ENCODE measurements around the gene TPI1. TPM values are rescaled to one million over a fixed set of nuclear protein-coding genes. Genes with fewer than 3 reads are reported as not detected.
"Not testable (repeated sequence)": the region's sequence is repeated elsewhere in the genome, so short reads cannot be mapped to it uniquely, and the experiment has no call there.

TPI1 gene
- total RNA-seq, 1 donor from 2014 or later = 306 TPM

DNA sequence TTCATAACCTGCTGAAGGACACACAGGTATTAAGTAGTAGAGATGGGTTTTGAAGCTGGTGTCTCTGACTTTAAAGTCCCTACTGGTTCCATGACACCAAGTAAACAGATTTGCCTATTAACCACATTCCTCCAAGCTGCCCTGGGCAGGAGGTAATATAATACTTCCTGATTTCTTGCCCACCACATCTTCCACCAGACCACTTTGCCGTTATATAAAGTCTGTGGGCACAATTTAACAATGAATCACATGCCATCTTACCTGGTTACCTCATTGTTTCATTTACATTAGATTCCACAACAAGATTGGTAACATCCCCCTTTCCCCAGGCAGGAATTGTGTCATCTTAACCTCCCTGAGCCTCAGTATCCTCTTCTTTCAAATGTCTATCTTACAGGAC, 36.4 kb downstream of the TPI1 start:
- Mint-ChIP-seq H3K27ac (no peak overlapping the region), H3K27me3 (no peaks in the 10 kb centered on the region), H3K4me3 (no peak overlapping the region), H3K4me1 (peaks cover 8% of the 10 kb centered on the region), H3K36me3 (ENCODE audit: low read depth) (no peaks in the 10 kb centered on the region), H3K9me3 (no peaks in the 10 kb centered on the region)
- ChIA-PET POLR2A (interaction anchor here (0.6 to 3.3 kb wide), 2 partner anchors 12 to 1027 kb away, joined by 5 to 19 read pairs; no protein-coding TSS in a partner anchor), CTCF (interaction anchor here (2.2 kb wide), 1 partner anchor 31 kb away, joined by 7 read pairs; the partner anchor contains the start of gene SPSB2)
- TF ChIP-seq, protein P1, sequence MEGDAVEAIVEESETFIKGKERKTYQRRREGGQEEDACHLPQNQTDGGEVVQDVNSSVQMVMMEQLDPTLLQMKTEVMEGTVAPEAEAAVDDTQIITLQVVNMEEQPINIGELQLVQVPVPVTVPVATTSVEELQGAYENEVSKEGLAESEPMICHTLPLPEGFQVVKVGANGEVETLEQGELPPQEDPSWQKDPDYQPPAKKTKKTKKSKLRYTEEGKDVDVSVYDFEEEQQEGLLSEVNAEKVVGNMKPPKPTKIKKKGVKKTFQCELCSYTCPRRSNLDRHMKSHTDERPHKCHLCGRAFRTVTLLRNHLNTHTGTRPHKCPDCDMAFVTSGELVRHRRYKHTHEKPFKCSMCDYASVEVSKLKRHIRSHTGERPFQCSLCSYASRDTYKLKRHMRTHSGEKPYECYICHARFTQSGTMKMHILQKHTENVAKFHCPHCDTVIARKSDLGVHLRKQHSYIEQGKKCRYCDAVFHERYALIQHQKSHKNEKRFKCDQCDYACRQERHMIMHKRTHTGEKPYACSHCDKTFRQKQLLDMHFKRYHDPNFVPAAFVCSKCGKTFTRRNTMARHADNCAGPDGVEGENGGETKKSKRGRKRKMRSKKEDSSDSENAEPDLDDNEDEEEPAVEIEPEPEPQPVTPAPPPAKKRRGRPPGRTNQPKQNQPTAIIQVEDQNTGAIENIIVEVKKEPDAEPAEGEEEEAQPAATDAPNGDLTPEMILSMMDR (IDR thresholded peaks at IDR 0.05) = no peak
- DNase-seq (no peak), ATAC-seq (ENCODE audit: low read depth) (no peak)
- intact Hi-C loops (cut with micrococcal nuclease) = loop anchor here (1.0 kb wide), 6 partner anchors 11 to 286 kb away; partner anchors contain the start of genes ENO2, PEX5, SPSB2 and USP5

DNA sequence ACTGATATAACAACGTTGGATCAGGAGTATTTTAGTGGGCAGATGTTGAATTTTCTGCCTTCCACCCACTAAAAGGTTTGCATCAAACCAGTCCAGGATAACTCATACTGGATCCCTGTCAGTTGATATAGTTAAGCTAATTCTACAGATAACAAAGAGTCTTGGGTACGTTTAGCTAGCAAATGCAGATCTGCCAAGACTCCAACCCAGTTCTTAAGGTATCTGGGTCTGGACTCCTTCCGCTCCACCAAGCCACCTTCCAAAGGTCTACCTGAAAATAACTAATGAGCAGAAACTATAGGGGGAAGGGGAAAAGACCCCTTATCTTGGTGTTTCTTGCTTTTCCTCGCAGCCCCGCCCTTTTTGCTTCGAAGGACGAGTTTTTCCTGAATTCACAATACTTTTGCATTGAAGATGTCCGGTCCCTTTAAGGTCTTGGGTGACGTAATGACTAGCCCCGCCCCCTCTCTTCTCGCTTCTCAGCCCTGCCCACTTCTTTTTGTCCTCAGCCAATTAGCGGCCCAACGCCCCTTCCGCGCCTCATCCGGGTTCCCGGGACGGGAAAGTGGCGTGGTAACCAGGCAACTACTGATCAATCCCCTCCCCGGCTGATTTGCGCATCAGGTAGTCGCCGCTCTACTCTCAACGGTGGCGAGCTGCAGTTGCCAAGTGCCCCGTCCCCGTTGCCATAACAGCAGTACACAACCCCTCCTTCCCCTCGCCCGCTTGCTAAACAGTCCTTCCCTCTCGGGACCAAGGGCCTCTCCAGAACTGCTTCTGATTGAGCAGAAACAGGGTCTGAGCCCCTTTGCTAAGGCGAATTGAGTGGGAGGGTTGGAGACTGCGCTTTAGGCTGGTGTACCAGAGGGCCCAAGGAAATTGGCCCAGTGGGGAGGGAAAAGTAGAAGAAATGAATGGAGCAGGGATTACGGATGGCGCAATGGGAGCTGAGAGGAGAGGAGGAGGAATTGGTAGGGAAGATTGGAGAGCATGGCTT, 37.2 kb downstream of the TPI1 start, which contains the start of gene LRRC23:
Gene LRRC23 (plus strand): TSS at position 543 of the 997 bp plus-strand sequence. CDS start 812 bp downstream, outside the sequence.
- ChIA-PET POLR2A (interaction anchor here (0.6 to 3.3 kb wide), 8 partner anchors 10 to 1026 kb away, joined by 5 to 19 read pairs (median 7); partner anchors contain the start of genes ATN1, ENO2, MLF2 and SPSB2), CTCF (interaction anchor here (0.7 to 2.2 kb wide), 4 partner anchors 10 to 32 kb away, joined by 3 to 7 read pairs (median 3); partner anchors contain the start of genes ENO2 and SPSB2)
- intact Hi-C loops (cut with micrococcal nuclease) = loop anchor here (1.0 kb wide), 6 partner anchors 10 to 285 kb away; partner anchors contain the start of genes ENO2, PEX5, SPSB2 and USP5
- ATAC-seq (ENCODE audit: low read depth) (peak; percentile 98), DNase-seq (peak; percentile 87)
- H3K27ac Mint-ChIP-seq = no peak within 1 kb of the TSS
- H3K4me1 Mint-ChIP-seq = peaks cover 6% of the 10 kb centered on the region
- no peak within 1 kb of the TSS for H3K4me3 Mint-ChIP-seq
- H3K9me3 Mint-ChIP-seq = no peaks in the 10 kb centered on the region
- no peaks in the 10 kb centered on the region for H3K36me3 Mint-ChIP-seq (ENCODE audit: low read depth)
- no peaks in the 10 kb centered on the region for H3K27me3 Mint-ChIP-seq
- TF ChIP-seq, protein P1 (IDR thresholded peaks at IDR 0.05) = no peak

DNA sequence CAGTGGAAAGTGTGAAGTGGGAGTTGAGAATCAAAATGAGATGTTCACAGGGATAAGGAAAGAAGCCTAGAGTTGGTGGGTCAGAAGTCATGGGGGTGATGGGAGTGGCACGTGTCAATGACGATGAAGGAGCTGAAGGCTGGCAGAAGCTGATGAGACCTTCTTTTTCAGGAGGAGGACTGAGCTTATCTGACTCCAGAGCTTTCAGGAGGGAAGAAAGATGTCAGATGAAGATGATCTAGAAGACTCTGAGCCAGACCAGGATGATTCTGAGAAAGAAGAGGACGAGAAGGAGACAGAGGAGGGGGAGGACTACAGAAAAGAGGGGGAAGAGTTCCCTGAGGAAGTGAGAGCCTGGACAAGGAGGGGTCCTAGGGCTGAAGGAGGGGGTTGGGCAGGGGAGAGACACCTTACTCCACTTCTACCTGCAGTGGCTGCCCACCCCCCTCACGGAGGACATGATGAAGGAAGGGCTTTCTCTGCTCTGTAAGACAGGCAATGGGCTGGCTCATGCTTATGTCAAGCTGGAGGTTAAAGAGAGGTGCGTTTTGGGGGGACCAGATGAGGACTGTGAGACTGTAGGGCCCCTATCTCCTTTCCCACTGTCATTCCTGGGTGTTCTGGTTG, 38.2 kb downstream of the TPI1 start:
- CTCF ChIA-PET = interaction anchor here (0.6 to 2.2 kb wide), 6 partner anchors 9 to 36 kb away, joined by 3 to 7 read pairs (median 3); partner anchors contain the start of genes ENO2 and SPSB2
- Mint-ChIP-seq H3K27me3 (no peaks in the 10 kb centered on the region), H3K36me3 (ENCODE audit: low read depth) (no peaks in the 10 kb centered on the region), H3K4me3 (no peak overlapping the region), H3K27ac (no peak overlapping the region), H3K9me3 (no peaks in the 10 kb centered on the region), H3K4me1 (no peaks in the 10 kb centered on the region)
- DNase-seq = no peak
- intact Hi-C loops (cut with micrococcal nuclease) = no loop called here
- ATAC-seq (ENCODE audit: low read depth) = no peak
- POLR2A ChIA-PET = interaction anchor here (1.2 to 3.3 kb wide), 7 partner anchors 9 to 152 kb away, joined by 5 to 19 read pairs (median 7); partner anchors contain the start of genes ATN1, ENO2, MLF2 and SPSB2
- TF ChIP-seq, protein P1 (IDR thresholded peaks at IDR 0.05) = no peak

GRCh38 chr12:6908141-6908540, 40.8 kb downstream of the TPI1 start:
- ATAC-seq (ENCODE audit: low read depth); H3K27me3 Mint-ChIP-seq; DNase-seq; H3K4me1 Mint-ChIP-seq; H3K4me3 Mint-ChIP-seq; H3K36me3 Mint-ChIP-seq (ENCODE audit: low read depth); H3K9me3 Mint-ChIP-seq; intact Hi-C loops (cut with micrococcal nuclease); H3K27ac Mint-ChIP-seq: not testable (repeated sequence)
- CTCF ChIA-PET = interaction anchor here (1.5 kb wide), 1 partner anchor 36 kb away, joined by 8 read pairs; the partner anchor contains the start of gene SPSB2
- POLR2A ChIA-PET = interaction anchor here (0.6 to 2.3 kb wide), 7 partner anchors 10 to 60 kb away, joined by 3 to 14 read pairs (median 4); partner anchors contain the start of genes C12orf57 and RNU7-1
